GM18526 (cell line): ENCODE measurements around the gene PRDM16.

Experiments used
- POLR2A ChIP-seq: IDR thresholded peaks from 3 replicates; pipeline ENCODE4 v1.6.1; 2011; ENCODE audit not compliant: insufficient read length; ENCODE audit errors: extremely low read depth

Gene PRDM16

GRCh38 chr1:3244927-3245315 is 175.9 kb downstream of the PRDM16 start:
- TF ChIP-seq POLR2A = no peak

GRCh38 chr1:3245344-3245743 is 176.3 kb downstream of the PRDM16 start:
- TF ChIP-seq POLR2A = no peak

DNA sequence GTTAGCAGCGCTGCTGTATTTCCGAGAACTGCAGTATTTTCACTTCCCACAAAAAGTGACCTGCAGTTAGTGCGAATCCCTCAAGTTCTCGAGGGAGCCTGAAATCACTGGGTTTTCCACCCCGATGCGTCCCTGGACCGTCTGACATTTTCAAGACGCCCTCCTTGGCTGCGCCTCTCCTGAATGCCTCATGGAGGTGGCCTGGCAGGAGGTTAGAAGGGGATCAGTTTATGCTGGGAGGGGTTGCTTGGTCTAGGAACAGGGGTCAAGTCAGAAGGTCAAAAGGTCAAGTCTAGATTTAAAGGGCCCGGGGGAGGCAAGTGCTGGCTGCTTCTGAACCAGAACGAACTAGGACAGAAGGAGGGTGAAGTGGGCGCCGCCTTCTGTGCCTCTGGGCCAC is 176.8 kb downstream of the PRDM16 start:
- no peak for TF ChIP-seq POLR2A

- TF ChIP-seq POLR2A = no peak
Observed at GRCh38 chr1:3246251-3246650, 177.2 kb downstream of the PRDM16 start.

DNA sequence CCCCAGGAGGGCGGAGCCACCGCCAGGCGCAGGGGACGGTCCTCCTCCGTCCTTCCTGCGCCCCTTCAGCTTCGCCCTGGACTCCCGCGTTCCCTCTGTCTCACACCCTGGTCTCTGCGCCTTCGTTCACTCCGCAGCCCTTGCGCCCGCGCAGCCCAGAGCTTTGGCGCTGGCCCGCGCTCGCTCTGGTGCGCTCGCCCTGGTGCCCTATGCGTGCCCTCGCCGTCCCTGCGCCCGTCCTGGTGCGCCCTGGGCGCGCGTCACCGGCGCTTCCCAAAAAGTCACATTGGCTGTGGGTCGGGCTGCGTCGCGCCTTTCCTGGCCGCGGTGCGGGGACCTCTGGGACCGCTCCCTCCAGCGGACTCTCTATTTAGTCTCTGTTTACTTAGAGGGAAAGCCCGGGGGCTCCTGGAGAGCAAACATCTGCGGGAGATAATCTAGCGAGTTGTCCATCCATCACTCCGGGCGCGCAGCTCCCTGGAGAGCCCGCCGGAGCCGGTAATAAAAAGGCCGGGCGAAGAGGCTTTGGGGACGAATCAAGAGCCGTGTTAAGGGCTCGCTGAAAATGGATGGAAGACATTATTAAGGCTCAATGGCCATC is 178.6 kb downstream of the PRDM16 start:
- no peak for TF ChIP-seq POLR2A

GRCh38 chr1:3248155-3249141 is 179.4 kb downstream of the PRDM16 start:
- no peak for TF ChIP-seq POLR2A

DNA sequence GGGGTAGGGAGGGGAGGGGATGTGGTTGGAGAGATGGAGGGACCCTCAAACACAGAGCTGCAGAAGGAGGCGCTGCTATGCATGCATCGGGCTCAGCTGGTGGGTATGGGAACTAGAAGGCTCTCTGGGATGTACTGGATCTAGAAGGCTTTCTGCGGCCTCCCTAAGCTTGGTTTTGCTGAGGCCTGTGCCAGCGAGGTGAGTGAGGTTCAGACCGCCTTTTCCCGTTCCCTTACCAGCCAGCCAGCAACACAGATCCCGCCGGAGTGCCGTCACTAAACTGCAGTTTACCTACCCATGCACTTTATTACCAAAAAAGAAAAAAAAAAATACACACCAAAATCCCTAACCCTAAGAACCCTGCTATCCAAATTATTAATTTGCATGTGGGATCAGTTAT is 180.2 kb downstream of the PRDM16 start:
- TF ChIP-seq POLR2A = no peak

DNA sequence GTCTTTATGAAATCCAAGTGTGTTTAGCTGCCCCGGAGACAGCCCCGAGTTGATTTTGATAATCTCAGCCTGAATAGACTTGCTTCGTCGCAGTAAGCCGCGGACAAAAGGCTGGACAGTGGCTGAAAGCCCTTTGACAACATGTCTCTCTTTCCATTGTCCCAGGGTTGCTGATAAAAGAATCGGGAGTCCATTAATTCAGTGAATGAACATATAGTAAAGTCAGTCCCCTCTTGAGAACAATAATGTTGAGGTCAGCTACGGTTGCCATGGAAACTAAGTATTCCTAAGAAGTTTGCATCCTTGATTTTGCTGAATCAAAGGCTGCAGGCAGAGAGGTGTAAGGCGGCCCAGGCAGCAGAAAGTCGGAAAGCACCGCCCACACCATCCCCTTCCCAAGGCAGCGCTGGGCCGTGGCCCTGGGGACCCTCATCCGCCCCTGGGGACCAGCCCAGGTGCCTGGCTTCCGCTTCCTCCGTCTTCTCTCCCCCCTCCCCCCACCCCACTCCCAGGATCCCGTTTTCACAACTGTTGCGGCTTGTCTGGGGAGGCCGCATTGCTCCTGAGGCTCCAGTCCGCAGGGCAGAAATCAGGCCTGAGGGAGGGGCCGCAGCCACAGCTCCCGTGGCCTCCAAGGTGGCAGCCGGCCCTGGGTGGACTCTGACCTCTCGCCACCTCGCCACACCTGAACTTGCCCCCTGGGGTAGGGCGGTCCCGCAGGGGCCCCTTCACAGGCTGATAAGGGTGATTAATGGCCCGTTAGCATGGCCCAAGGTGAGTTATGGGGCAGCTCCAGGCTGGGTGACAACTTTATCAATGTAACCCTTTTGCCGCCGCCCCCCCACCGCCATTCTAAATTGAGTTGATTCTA is 180.9 kb downstream of the PRDM16 start:
- no peak for TF ChIP-seq POLR2A

DNA sequence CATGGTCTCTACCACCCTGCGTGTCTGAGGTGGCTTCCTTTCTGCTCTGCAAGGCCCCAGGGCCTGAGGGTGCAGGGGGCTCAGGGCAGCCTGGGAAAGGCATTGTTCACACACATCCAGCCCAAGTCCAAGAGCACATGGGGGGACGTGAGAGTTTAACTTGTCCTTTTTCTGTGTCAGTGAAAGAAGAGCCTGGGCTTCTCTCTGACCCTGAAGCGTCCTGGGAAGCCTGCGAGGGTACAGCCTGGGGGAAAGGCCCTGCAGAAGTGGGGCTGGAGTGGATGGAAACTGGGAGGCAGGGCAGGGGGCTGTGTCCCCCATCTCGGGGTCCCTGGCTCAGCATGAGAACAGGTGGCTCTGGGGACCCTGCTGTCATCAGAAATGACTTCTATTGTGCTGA is 181.6 kb downstream of the PRDM16 start:
- no peak for TF ChIP-seq POLR2A

- TF ChIP-seq POLR2A = no peak
Observed at GRCh38 chr1:3251099-3251806, 182.2 kb downstream of the PRDM16 start.

DNA sequence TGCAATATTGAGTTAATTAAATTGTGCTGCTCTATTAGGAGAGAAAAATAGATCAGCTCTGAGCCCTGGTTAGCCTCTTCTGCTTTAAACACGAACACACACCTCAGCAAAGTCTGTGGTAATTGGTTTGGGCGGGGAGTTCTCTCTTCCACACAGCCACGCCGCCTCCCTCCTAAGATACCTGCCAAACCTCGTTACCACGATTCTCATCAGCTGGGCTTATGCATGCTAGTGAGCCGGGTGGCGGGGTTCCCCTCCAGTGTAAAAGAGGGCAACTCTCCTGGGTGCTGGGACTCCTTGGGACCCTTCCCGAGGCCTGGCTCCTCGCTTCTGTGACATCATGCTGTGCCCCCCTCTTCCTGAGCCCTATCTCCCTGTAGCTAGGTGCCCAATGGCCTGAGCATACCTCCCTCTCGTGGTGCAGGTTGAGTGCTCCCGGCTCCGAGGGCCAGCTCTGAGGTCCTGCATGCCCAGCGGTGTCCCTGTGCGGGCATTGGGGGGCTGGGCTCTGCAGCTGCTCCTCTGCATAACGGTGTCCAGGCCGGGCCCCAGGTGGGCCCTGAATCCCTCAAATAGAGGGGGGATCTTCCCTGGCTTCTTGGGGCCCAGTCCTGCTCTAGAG is 182.9 kb downstream of the PRDM16 start:
- no peak for TF ChIP-seq POLR2A

GRCh38 chr1:3255680-3256079 is 186.7 kb downstream of the PRDM16 start:
- TF ChIP-seq POLR2A = no peak

GRCh38 chr1:3257788-3258187 is 188.8 kb downstream of the PRDM16 start:
- no peak for TF ChIP-seq POLR2A

DNA sequence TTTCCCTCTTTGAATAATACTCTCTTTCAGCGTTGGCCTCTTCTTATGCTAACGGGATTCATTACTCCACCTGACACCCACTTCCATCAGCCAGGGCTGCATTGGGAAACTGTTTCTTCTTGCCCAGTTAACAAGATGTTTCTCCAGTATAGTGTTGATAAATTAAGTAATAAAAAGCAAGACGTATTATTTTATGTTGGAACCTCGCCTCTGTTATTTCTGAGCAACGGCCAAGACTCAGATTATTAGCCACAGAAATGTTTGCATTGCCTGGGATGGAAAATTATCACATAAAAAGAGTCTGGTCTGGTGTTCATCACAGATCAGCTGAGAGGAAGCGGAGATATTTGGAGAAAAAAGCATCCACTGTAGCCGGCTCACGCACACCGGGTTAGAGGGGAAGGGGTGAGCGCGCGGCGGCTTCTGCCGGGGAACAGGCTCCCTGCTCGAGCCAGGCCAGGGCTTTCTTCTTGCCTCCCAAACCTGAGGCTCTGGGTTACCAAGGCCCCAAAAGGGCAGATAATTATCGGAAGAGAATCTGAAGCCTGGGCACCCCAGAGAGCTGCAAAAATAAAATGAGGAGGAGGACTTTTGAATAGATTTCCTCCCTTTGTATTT is 189.5 kb downstream of the PRDM16 start:
- no peak for TF ChIP-seq POLR2A

GRCh38 chr1:3259020-3259419 is 190.0 kb downstream of the PRDM16 start:
- TF ChIP-seq POLR2A = no peak
